DND-41 (cell line): ENCODE measurements around the gene ADAM33.

Experiments used
- ATAC-seq: fragments of 200-7000 bp; cut with Tn5 transposase; 3 replicates; pipeline ENCODE4 v1.9.1; 2021; ENCODE audit warnings: low read depth; ENCODE audit not compliant: insufficient read depth
- DNase-seq: peaks from one replicate; pipeline ENCODE4 v3.0.0-alpha.2; 2020
- H2AFZ ChIP-seq: 2 replicates; pipeline ENCODE4 v1.6.0; 2012; ENCODE audit warnings: low read depth, low read length
- H3K27ac ChIP-seq: 2 replicates; pipeline ENCODE4 v1.5.1; 2012; ENCODE audit warnings: low read length, inconsistent platforms
- H3K27me3 ChIP-seq: fragments of 200-600 bp; sonication (generic); 2 replicates; pipeline ENCODE4 v1.6.0; 2012; ENCODE audit warnings: low read length, mild to moderate bottlenecking, inconsistent platforms; ENCODE audit not compliant: insufficient read depth, poor library complexity
- H3K36me3 ChIP-seq: 2 replicates; pipeline ENCODE4 v1.5.1; 2012; ENCODE audit warnings: low read length, inconsistent platforms; ENCODE audit not compliant: insufficient read depth
- H3K4me1 ChIP-seq: 2 replicates; pipeline ENCODE4 v1.5.1; 2012; ENCODE audit warnings: mild to moderate bottlenecking, low read length; ENCODE audit not compliant: insufficient read depth
- H3K4me2 ChIP-seq: 2 replicates; pipeline ENCODE4 v1.6.0; 2012; ENCODE audit warnings: mild to moderate bottlenecking, moderate library complexity, low read length, inconsistent platforms; ENCODE audit not compliant: insufficient read depth
- H3K4me3 ChIP-seq, 2 experiments: fragments of 200-600 bp in 1 of 2; shearing (Covaris generic) in 1 of 2; 2 replicates each; pipeline ENCODE4 v1.5.1; 2012 to 2016; ENCODE audit warnings: inconsistent platforms in 2 of 2, low read length in 2 of 2, mild to moderate bottlenecking in 2 of 2, low read depth in 1 of 2, moderate library complexity in 1 of 2
- H3K79me2 ChIP-seq: 2 replicates; pipeline ENCODE4 v1.6.0; 2012; ENCODE audit warnings: low read length, inconsistent platforms; ENCODE audit not compliant: insufficient read depth
- H3K9ac ChIP-seq: 2 replicates; pipeline ENCODE4 v1.6.0; 2012; ENCODE audit warnings: low read depth, mild to moderate bottlenecking, inconsistent platforms, low read length, moderate library complexity
- H3K9me3 ChIP-seq: 2 replicates; pipeline ENCODE4 v1.5.1; 2012; ENCODE audit warnings: low read length, moderate library complexity, mild to moderate bottlenecking, inconsistent platforms; ENCODE audit not compliant: insufficient read depth, severe bottlenecking
- H4K20me1 ChIP-seq: 2 replicates; pipeline ENCODE4 v1.6.0; 2012; ENCODE audit warnings: low read length; ENCODE audit not compliant: insufficient read depth
- CTCF ChIP-seq: IDR thresholded peaks from 2 replicates; pipeline ENCODE4 v1.5.1; 2012; ENCODE audit warnings: borderline replicate concordance, low read length, moderate library complexity, mild to moderate bottlenecking; ENCODE audit not compliant: poor library complexity, severe bottlenecking; ENCODE audit errors: extremely low read depth
- EZH2 ChIP-seq: IDR thresholded peaks from 3 replicates; pipeline ENCODE4 v1.6.1; 2012; ENCODE audit warnings: borderline replicate concordance, low read depth, mild to moderate bottlenecking, moderate library complexity, low read length, inconsistent platforms; ENCODE audit not compliant: severe bottlenecking

The ADAM33 gene

DNA sequence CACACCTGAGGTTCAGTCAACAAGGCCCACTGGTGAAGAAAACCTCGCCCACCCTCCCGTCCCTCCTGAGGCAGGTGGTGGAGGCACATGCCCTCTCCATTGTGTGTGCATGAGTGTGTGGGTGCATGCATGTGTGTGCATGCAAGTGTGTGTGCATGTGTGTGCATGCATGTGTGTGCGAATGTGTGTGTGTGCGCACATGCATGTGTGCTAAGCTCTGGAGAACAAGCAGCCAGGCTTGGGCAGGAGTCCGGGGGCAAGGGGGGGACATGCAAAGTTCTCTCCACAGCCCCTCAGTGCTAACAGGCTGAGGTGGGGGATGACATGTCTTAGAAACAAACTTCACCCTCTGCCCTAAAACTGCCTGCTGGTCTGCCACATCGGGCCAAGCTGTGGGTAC is 47.6 kb upstream of the ADAM33 start:
- H3K79me2 ChIP-seq = no peaks in the 10 kb centered on the region
- no peaks in the 10 kb centered on the region for H3K4me1 ChIP-seq
- ATAC-seq (no peak), DNase-seq (no peak)
- no peaks in the 10 kb centered on the region for H3K9me3 ChIP-seq
- H3K27ac ChIP-seq = no peak overlapping the region
- H3K36me3 ChIP-seq = no peaks in the 10 kb centered on the region
- no peak overlapping the region for H3K4me3 ChIP-seq
- H3K4me2 ChIP-seq = no peak overlapping the region
- H2AFZ ChIP-seq = no peak overlapping the region
- TF ChIP-seq EZH2 (no peak), CTCF (no peak)
- no peak overlapping the region for H3K9ac ChIP-seq
- no peaks in the 10 kb centered on the region for H4K20me1 ChIP-seq
- H3K27me3 ChIP-seq = peaks cover 23% of the 10 kb centered on the region

- no peak overlapping the region for H3K27ac ChIP-seq
- H3K4me3 ChIP-seq = no peak overlapping the region
- no peak overlapping the region for H3K9ac ChIP-seq
- DNase-seq = no peak
- no peaks in the 10 kb centered on the region for H3K36me3 ChIP-seq
- no peaks in the 10 kb centered on the region for H3K9me3 ChIP-seq
- H3K79me2 ChIP-seq = no peaks in the 10 kb centered on the region
- H3K4me1 ChIP-seq = no peaks in the 10 kb centered on the region
- no peak for ATAC-seq
- TF ChIP-seq CTCF (no peak), EZH2 (no peak)
- H3K4me2 ChIP-seq = no peak overlapping the region
- H3K27me3 ChIP-seq = peaks cover 23% of the 10 kb centered on the region
- H4K20me1 ChIP-seq = no peaks in the 10 kb centered on the region
- H2AFZ ChIP-seq = no peak overlapping the region
These were observed 47.1 kb upstream of the ADAM33 start for GRCh38 chr20:3728876-3729275.

DNA sequence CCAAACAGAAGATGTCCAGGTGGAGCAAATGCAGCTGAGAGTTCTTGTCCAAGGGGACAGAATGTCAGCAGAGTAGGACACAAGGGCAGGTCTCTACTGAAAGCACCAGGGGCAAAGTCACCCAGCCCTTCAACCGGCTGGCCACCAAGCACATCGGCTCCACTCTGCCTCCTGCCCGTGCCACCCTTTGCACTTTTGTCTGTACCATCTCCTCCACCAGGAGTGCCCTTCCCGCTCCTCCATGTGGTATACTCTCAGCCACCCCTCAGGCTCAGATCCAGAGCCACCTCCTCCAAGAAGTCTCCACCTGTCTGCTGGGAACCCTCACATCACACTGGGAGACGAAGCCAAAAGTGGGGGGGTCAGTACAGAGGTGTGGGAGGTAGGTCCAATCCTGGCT is 46.5 kb upstream of the ADAM33 start:
- no peak overlapping the region for H3K9ac ChIP-seq
- no peak overlapping the region for H2AFZ ChIP-seq
- no peaks in the 10 kb centered on the region for H3K9me3 ChIP-seq
- no peak overlapping the region for H3K4me2 ChIP-seq
- no peaks in the 10 kb centered on the region for H3K4me1 ChIP-seq
- no peak overlapping the region for H3K4me3 ChIP-seq
- DNase-seq = no peak
- TF ChIP-seq EZH2 (no peak), CTCF (no peak)
- no peaks in the 10 kb centered on the region for H3K36me3 ChIP-seq
- peaks cover 23% of the 10 kb centered on the region for H3K27me3 ChIP-seq
- H3K79me2 ChIP-seq = no peaks in the 10 kb centered on the region
- no peaks in the 10 kb centered on the region for H4K20me1 ChIP-seq
- H3K27ac ChIP-seq = no peak overlapping the region
- no peak for ATAC-seq

DNA sequence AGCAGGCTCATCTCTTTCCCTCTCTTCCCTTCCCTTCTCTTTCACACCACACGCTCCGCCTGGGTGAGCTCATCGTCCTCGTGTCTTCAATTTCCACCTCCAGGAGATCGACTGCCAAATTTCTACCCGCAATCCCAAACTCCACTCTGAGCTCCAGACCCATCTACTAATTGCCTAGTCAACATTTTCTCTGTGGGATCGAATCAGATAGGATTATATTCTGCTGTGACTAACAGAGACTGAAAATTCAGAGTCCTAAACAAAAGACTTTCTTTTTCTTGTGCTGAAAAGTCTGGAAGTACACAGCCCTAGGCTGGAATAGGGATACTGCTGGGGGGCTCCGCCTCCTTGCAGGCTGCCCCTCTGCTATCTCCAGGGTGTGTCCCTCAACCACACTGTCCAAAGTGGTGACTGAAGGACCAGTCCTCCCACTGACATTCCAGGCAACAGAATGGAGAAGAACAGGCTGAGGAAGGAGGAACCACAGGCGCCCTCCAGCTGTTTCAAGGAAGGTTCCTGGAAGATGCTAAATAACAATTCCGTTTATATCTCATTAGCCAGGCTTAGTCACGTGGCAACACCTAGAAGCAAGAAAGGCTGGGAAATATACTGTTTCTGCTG is 45.7 kb upstream of the ADAM33 start:
- Histone ChIP-seq H4K20me1 (no peaks in the 10 kb centered on the region), H3K4me2 (no peak overlapping the region), H3K9me3 (no peaks in the 10 kb centered on the region), H3K36me3 (no peaks in the 10 kb centered on the region), H3K79me2 (no peaks in the 10 kb centered on the region), H3K27ac (no peak overlapping the region), H3K9ac (no peak overlapping the region), H3K27me3 (peaks cover 23% of the 10 kb centered on the region), H2AFZ (no peak overlapping the region), H3K4me1 (no peaks in the 10 kb centered on the region), H3K4me3 (no peak overlapping the region)
- DNase-seq (no peak), ATAC-seq (no peak)
- TF ChIP-seq CTCF = no peak
- no peak for TF ChIP-seq EZH2
